Gastroesophageal sphincter (tissue), 3 donors: ENCODE data around the gene GLE1.

Experiments used
- CTCF ChIP-seq, 4 experiments: fragments of 200-600 bp in 2 of 4; fragments of 450-650 bp in 2 of 4; sonication (generic) in 1 of 4; IDR thresholded peaks; one replicate each; pipeline ENCODE4 v1.5.1; 2017 to 2019; ENCODE audit warnings: antibody characterized with exemption in 4 of 4, mild to moderate bottlenecking in 2 of 4, moderate library complexity in 2 of 4
- EP300 ChIP-seq: sonication (generic); formaldehyde crosslinking; IDR thresholded peaks from one replicate; pipeline ENCODE4 v1.6.1; 2017; ENCODE audit warnings: antibody characterized with exemption, mild to moderate bottlenecking
- POLR2A ChIP-seq, 2 donors: fragments of 450-650 bp; IDR thresholded peaks; one replicate each; pipeline ENCODE4 v1.6.1; 2017; ENCODE audit warnings: antibody characterized with exemption in 2 of 2, mild to moderate bottlenecking in 2 of 2, moderate library complexity in 1 of 2
- POLR2AphosphoS5 ChIP-seq: sonication (generic); formaldehyde crosslinking; IDR thresholded peaks from one replicate; pipeline ENCODE4 v1.6.1; 2017; ENCODE audit warnings: antibody characterized with exemption

DNA sequence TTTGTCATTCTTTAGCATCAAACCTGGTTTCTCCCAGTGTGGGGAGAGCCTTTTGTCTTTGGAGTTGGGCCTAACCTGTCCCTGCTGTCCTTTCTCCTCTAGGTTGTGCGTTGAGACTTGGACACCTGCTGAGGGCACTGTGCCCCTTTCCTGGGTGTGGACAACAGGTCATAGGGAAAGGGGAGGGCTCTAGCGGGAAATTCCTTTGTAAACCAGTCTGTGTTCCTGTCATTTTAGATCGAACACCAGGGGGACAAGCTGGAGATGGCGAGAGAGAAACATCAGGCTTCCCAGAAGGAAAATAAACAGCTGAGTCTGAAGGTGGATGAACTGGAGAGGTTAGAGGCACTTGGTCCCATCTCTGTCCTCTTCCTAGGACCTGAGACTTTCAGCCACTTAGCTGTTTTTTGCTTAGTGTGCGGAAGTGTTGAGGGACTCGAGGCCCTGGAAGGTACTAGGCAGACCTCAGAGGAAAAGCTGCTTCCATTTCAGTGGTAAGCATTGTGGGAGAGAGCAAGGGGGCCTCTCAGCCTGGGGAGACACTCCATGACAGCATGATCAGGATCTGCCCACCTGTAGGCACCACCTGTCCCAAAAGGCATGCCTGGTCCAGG lies 8.6 kb upstream of the GLE1 start:
- TF ChIP-seq POLR2A (IDR thresholded peaks at IDR 0.05): no peak
- TF ChIP-seq CTCF (IDR thresholded peaks at IDR 0.05): no peak
- TF ChIP-seq EP300: no peak
- no peak for TF ChIP-seq POLR2AphosphoS5
